Spinal cord (tissue), 10 donors: ENCODE data around the gene TM4SF5. TPM values are rescaled to one million over a fixed set of nuclear protein-coding genes. Genes with fewer than 3 reads are reported as not detected.

Source experiments
- DNase-seq, 6 donors: peaks; one replicate each; pipeline versions ENCODE4 v3.0.0 to v3.0.0-alpha.2; 2013 to 2015; ENCODE audit warnings: low spot score in 6 of 6, low read depth in 4 of 6
- H3K27ac ChIP-seq: one replicate; pipeline ENCODE4 v1.5.1; 2013; ENCODE audit warnings: low read depth, low read length, control low read depth
- H3K27me3 ChIP-seq: one replicate; pipeline ENCODE4 v1.6.1; 2013; ENCODE audit warnings: low read length; ENCODE audit not compliant: control insufficient read depth, insufficient read depth
- H3K36me3 ChIP-seq: one replicate; pipeline ENCODE4 v1.6.1; 2013; ENCODE audit warnings: low read length; ENCODE audit not compliant: control insufficient read depth, insufficient read depth
- H3K4me1 ChIP-seq: one replicate; pipeline ENCODE4 v1.6.1; 2013; ENCODE audit warnings: low read length; ENCODE audit not compliant: control insufficient read depth, insufficient read depth
- H3K4me3 ChIP-seq: one replicate; pipeline ENCODE4 v1.5.1; 2013; ENCODE audit warnings: low read depth, low read length, control low read depth
- H3K9me3 ChIP-seq: one replicate; pipeline ENCODE4 v1.6.1; 2013; ENCODE audit warnings: low read length; ENCODE audit not compliant: control insufficient read depth, insufficient read depth
- WGBS: methylation state at CpG from one replicate; pipeline ENCODE4 v1.1.5; 2013; ENCODE audit warnings: missing lambda C conversion rate; ENCODE audit not compliant: insufficient coverage; 5-methylcytosine and 5-hydroxymethylcytosine counted together
- polyA plus RNA-seq, 2 donors: library from polyadenylated mRNA; unstranded; fragments of 120-200 nt; gene quantifications; one replicate each; pipeline ENCODE4 v1.2.1, GENCODE V29; 2013; ENCODE audit not compliant: insufficient read length in 2 of 2
- total RNA-seq, 2 donors: library from RNA; depleted of rRNA in 1 of 2; stranded (reverse); fragments of 120-200 nt in 1 of 2; fragments of >200 nt in 1 of 2; gene quantifications; one replicate each; pipeline versions ENCODE4 v1.2.3 to v1.2.4, GENCODE V29; 2013 to 2014
- donor health status: healthy.

The TM4SF5 gene
- total and polyA plus RNA-seq, 4 donors: not detected

DNA sequence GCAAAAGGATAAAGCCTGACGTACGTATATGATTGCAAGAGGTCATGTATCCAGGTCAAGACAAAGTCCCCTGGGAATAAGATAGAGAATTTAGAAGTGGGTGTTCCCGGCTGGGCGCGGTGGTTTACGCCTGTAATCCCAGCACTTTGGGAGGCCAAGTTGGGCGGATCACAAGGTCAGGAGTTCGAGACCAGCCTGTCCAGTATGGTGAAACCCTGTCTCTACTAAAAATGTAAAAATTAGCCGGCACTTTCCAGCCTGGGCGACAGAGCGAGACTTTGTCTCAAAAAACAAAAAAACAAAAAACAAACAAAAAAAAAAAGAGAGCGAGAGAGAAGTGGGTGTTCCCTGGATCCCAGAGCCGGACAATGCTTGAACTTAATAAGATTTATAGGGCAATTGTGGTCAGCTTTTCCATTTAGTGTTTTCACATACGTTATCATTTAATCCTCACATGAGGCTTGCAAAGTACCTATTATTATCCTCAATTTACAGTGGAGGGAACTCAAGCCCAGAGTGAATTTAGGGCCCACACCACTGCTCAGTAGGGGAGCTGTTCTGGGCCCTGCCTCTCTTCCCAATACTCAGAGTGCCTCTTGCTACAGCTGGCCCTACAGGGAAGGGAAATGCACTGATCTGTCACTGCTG, 16.6 kb downstream of the TM4SF5 start:
- H3K27me3 ChIP-seq: peaks cover 39% of the 10 kb centered on the region
- WGBS: 94% methylated on average over 8 of the region's 14 CpGs
- DNase-seq: peak in 1 of 6 donors; percentile 9
- H3K4me3 ChIP-seq: peak overlapping the region; percentile 66
- H3K27ac ChIP-seq: no peak overlapping the region
- H3K4me1 ChIP-seq: peaks cover 57% of the 10 kb centered on the region
- H3K9me3 ChIP-seq: no peaks in the 10 kb centered on the region
- H3K36me3 ChIP-seq: peaks cover 6% of the 10 kb centered on the region

GRCh38 chr17:4788807-4789700, 17.4 kb downstream of the TM4SF5 start, which contains the start of gene GLTPD2:
Gene GLTPD2, plus strand, starts transcription at chr17:4788964. Its CDS starts 48 bp downstream, at chr17:4789012.
- WGBS: 6% methylated on average over 58 of the region's 62 CpGs
- peaks cover 6% of the 10 kb centered on the region for H3K36me3 ChIP-seq
- peak within 1 kb of the TSS; percentile 66 for H3K4me3 ChIP-seq
- no peaks in the 10 kb centered on the region for H3K9me3 ChIP-seq
- peaks cover 57% of the 10 kb centered on the region for H3K4me1 ChIP-seq
- DNase-seq: peak in 2 of 6 donors; percentile 32 to 40
- peaks cover 31% of the 10 kb centered on the region for H3K27me3 ChIP-seq
- H3K27ac ChIP-seq: no peak within 1 kb of the TSS

GRCh38 chr17:4789701-4789950, 17.9 kb downstream of the TM4SF5 start:
- no peaks in the 10 kb centered on the region for H3K9me3 ChIP-seq
- peaks cover 26% of the 10 kb centered on the region for H3K27me3 ChIP-seq
- WGBS: under 1% methylated on average over 25 of the region's 25 CpGs
- no peak for DNase-seq
- peaks cover 6% of the 10 kb centered on the region for H3K36me3 ChIP-seq
- H3K4me1 ChIP-seq: peaks cover 57% of the 10 kb centered on the region
- H3K27ac ChIP-seq: no peak overlapping the region
- H3K4me3 ChIP-seq: peak overlapping the region; percentile 66

DNA sequence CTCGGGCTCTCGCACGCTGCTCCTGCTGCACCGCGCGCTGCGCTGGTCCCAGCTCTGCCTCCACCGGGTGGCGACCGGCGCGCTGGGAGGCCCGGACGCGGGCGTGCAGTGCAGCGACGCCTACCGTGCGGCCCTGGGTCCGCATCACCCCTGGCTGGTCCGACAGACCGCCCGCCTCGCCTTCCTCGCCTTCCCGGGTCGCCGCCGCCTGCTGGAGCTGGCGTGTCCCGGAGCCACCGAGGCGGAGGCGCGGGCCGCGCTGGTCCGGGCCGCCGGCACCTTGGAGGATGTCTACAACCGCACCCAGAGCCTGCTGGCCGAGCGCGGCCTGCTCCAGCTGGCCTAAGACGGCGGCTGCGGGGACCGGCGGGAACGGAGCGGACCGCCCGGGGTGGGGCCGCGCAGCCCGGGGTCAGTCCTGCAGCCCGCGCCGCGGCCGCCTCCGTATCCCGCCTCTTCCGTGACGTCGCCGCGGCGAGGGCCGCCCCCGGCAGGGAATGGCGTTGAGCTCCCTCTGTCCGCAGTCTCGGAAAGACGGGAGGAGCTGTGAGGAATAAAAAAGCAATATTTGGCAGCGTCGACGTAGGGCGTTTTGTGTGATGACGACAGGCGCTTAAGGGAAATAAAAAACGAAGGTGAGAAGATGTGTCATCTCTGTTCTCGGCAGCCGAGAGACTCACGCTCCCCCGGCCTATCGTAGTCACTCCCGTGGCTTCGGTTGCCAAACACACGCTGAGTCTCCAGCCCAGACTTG, 18.4 kb downstream of the TM4SF5 start:
- Histone ChIP-seq H3K27ac (peak overlapping the region; percentile 86), H3K4me1 (peaks cover 52% of the 10 kb centered on the region), H3K27me3 (peaks cover 22% of the 10 kb centered on the region), H3K4me3 (peak overlapping the region; percentile 66), H3K9me3 (no peaks in the 10 kb centered on the region), H3K36me3 (peaks cover 6% of the 10 kb centered on the region)
- under 1% methylated on average over 90 of the region's 91 CpGs for WGBS
- peak; percentile 68 to 97 (median 77) for DNase-seq

DNA sequence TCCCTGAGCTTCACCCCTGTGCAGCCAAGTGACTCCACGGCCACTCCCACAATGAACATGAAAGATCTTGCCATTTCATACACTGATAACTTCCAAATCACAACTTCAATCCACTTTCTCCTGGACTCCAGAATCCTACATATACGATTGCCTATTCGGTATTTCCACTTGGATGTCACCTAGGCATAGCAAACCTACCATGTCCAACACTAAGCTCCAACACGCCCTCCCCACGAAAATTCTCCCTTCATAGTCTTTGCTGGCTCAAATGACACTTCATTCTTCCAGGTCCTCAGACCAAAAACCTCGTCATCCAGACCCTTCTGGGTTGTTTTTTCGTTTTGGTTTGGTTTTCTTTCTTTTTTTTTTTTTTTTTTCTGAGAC, 19.0 kb downstream of the TM4SF5 start:
- H3K4me3 ChIP-seq: peak overlapping the region; percentile 66
- WGBS: 76% methylated on average over 4 of the region's 7 CpGs
- peaks cover 47% of the 10 kb centered on the region for H3K4me1 ChIP-seq
- no peaks in the 10 kb centered on the region for H3K9me3 ChIP-seq
- peaks cover 17% of the 10 kb centered on the region for H3K27me3 ChIP-seq
- no peak for DNase-seq
- peaks cover 6% of the 10 kb centered on the region for H3K36me3 ChIP-seq
- peak overlapping the region; percentile 86 for H3K27ac ChIP-seq

- H3K4me1 ChIP-seq: peaks cover 20% of the 10 kb centered on the region
- H3K27me3 ChIP-seq: no peaks in the 10 kb centered on the region
- H3K36me3 ChIP-seq: peaks cover 23% of the 10 kb centered on the region
- H3K9me3 ChIP-seq: no peaks in the 10 kb centered on the region
- H3K4me3 ChIP-seq: no peak overlapping the region
- H3K27ac ChIP-seq: no peak overlapping the region
- WGBS: no CpG with 5 or more reads among the region's 1 CpG
- DNase-seq: no peak
Observed at GRCh38 chr17:4795168-4795567, 23.5 kb downstream of the TM4SF5 start.

DNA sequence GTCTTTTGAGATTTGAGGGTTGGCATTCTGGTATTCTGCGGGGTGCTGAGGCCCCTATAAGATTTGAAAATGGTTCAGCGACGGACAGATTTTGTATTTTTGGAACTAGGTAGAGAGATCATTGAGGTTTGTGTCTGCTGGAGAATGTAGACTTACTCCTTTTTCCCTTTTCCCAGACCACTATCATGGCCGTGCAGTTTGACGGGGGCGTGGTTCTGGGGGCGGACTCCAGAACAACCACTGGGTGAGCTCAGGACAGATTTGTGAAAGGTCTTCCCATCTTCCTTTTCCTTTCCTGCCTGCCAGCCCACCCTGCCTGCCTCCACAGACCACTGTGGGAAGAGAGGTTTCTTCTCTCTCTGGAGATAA, 24.9 kb downstream of the TM4SF5 start:
- DNase-seq: peak in 2 of 6 donors; percentile 32 to 56
- Histone ChIP-seq H3K27ac (peak overlapping the region; percentile 76), H3K9me3 (no peaks in the 10 kb centered on the region), H3K27me3 (no peaks in the 10 kb centered on the region), H3K4me1 (peaks cover 11% of the 10 kb centered on the region), H3K4me3 (peak overlapping the region; percentile 93), H3K36me3 (peaks cover 31% of the 10 kb centered on the region)
- WGBS: 0% methylated on average over 3 of the region's 7 CpGs

- H3K4me3 ChIP-seq: no peak overlapping the region
- peaks cover 11% of the 10 kb centered on the region for H3K4me1 ChIP-seq
- DNase-seq: no peak
- no peaks in the 10 kb centered on the region for H3K9me3 ChIP-seq
- H3K27ac ChIP-seq: no peak overlapping the region
- 76% methylated on average over 8 of the region's 10 CpGs for WGBS
- H3K36me3 ChIP-seq: peaks cover 35% of the 10 kb centered on the region
- no peaks in the 10 kb centered on the region for H3K27me3 ChIP-seq
Observed at GRCh38 chr17:4800462-4801196, 28.9 kb downstream of the TM4SF5 start.

DNA sequence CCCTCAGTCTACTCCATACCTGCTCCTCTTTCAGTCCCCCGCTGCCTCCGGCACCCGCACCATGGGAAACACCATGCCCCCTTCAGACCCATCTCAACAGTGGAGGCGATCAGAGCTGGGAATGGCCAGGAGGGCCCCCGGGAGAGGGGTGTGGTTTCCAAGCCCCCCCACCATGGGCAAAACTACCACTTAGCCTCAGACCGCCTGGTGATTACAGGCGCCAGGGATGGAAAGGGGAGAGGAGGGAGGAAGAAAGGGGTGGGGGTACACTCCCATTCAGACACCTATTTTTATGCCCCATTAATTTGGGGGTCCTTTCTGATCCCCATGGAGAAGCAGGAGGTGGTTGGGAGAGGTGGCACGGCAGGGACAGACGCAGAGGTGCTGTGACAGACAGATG, 30.5 kb downstream of the TM4SF5 start, which contains the start of gene C17orf114:
C17orf114 (minus strand) TSS at position 101 of the 400 bp plus-strand sequence.
- H3K27ac ChIP-seq: no peak within 1 kb of the TSS
- H3K27me3 ChIP-seq: no peaks in the 10 kb centered on the region
- 77% methylated on average over 5 of the region's 9 CpGs for WGBS
- H3K4me3 ChIP-seq: no peak within 1 kb of the TSS
- peaks cover 3% of the 10 kb centered on the region for H3K4me1 ChIP-seq
- no peak for DNase-seq
- no peaks in the 10 kb centered on the region for H3K9me3 ChIP-seq
- H3K36me3 ChIP-seq: peaks cover 32% of the 10 kb centered on the region
